K562 (cell line): ENCODE measurements around the gene NEDD4L. TPM values are rescaled to one million over a fixed set of nuclear protein-coding genes. Genes with fewer than 3 reads are reported as not detected.

Experiments used
- BCL6 ChIP-seq: fragments of 250-450 bp; sonication (Bioruptor Pico); IDR thresholded peaks from 2 replicates; pipeline ENCODE4 v1.4.0; 2020
- BRF1 ChIP-seq: IDR thresholded peaks from 3 replicates; pipeline ENCODE4 v1.6.1; 2011; ENCODE audit warnings: borderline replicate concordance, mild to moderate bottlenecking; ENCODE audit not compliant: insufficient read length; ENCODE audit errors: extremely low read depth
- EP400 ChIP-seq: fragments of 450-650 bp; IDR thresholded peaks from 2 replicates; pipeline ENCODE4 v1.6.1; 2017; ENCODE audit warnings: antibody characterized with exemption, mild to moderate bottlenecking, moderate library complexity
- FOXA1 ChIP-seq: fragments of 450-650 bp; IDR thresholded peaks from 2 replicates; pipeline ENCODE4 v1.6.1; 2016; ENCODE audit warnings: mild to moderate bottlenecking, borderline replicate concordance
- MITF ChIP-seq: IDR thresholded peaks from 2 replicates; pipeline ENCODE4 v1.6.1; 2014; ENCODE audit warnings: antibody characterized with exemption
- PHF8 ChIP-seq: fragments of 200-600 bp; sonication (generic); IDR thresholded peaks from 2 replicates; pipeline ENCODE4 v1.6.1; 2012; ENCODE audit warnings: mixed run types, mild to moderate bottlenecking, inconsistent platforms, low read length, moderate library complexity, borderline replicate concordance
- RBM15 ChIP-seq: fragments of 200-400 bp; formaldehyde crosslinking; IDR thresholded peaks from 2 replicates; pipeline ENCODE4 v1.6.1; 2018; ENCODE audit warnings: mild to moderate bottlenecking, low read length, moderate library complexity; ENCODE audit not compliant: insufficient read depth
- ZC3H4 ChIP-seq: sonication (generic); formaldehyde crosslinking; IDR thresholded peaks from 2 replicates; pipeline ENCODE4 v1.9.0; 2021; ENCODE audit warnings: missing genetic modification reagents, borderline replicate concordance
- polyA plus RNA-seq, 8 experiments: library from polyadenylated mRNA; depleted of rRNA in 4 of 8; stranded (reverse) in 5 of 8; unstranded in 3 of 8; fragments of >200 nt; fragmentation: Nextera tagmentation in 2 of 8; fragmentation: Illumina TruSeq in 1 of 8; extraction: Ambion mirVana in 2 of 8; extraction: Trizol in 1 of 8; gene quantifications; 2 replicates each; pipeline versions ENCODE4 v1.2.1 to v1.2.3, GENCODE V29; 2011 to 2014; ENCODE audit warnings: inconsistent platforms in 1 of 8, missing spikeins in 1 of 8
- total RNA-seq, 7 experiments: library from RNA; depleted of rRNA in 6 of 7; stranded (reverse); fragments of >200 nt in 6 of 7; fragmentation: Illumina TruSeq in 2 of 7; extraction: Trizol in 2 of 7; gene quantifications; 2 replicates each; pipeline versions ENCODE4 v1.2.1 to v1.2.3, GENCODE V29; 2011 to 2021; ENCODE audit warnings: low replicate concordance in 1 of 7
- TF ChIP-seq, protein P1 (sequence below): sonication (generic); formaldehyde crosslinking; IDR thresholded peaks from 2 replicates; pipeline ENCODE4 v1.9.0; 2022; ENCODE audit warnings: mild to moderate bottlenecking, missing genetic modification reagents

NEDD4L gene
- total and polyA plus RNA-seq, 9 of the 15 experiments (the other 6 are each of a cell fraction or from before 2014, with no cell fraction given): 8.1 to 33.4 (median 19.9) TPM

DNA sequence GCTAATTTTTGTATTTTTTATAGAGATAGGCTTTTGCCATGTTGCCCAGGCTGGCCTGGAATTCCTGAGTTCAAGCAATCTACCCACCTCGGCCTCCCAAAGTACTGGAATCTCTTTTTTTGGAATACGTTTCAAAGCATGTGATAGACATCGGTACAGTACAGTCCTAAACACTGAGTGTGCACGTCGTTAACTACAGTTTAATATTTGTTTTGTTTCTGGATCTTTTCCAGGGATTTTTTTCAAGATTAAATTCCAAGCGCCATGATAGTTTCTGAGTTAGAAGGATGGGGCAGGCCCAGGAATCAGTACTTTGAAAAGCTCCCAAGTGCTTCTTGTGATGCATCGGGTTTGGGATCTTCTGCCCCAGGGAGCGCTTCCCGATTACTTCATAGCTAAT lies 33.3 kb downstream of the NEDD4L start (continued):
- TF ChIP-seq MITF (no peak), PHF8 (no peak), FOXA1 (no peak), RBM15 (no peak), ZC3H4 (CRISPR knock-in tag) (no peak), BRF1 (no peak), BCL6 (CRISPR knock-in tag) (no peak), EP400 (no peak)
- TF ChIP-seq, protein P1, sequence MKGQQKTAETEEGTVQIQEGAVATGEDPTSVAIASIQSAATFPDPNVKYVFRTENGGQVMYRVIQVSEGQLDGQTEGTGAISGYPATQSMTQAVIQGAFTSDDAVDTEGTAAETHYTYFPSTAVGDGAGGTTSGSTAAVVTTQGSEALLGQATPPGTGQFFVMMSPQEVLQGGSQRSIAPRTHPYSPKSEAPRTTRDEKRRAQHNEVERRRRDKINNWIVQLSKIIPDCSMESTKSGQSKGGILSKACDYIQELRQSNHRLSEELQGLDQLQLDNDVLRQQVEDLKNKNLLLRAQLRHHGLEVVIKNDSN (CRISPR knock-in tag): no peak
